Measurements from ENCODE around the gene CENPX. TPM values are rescaled to one million over a fixed set of nuclear protein-coding genes. Genes with fewer than 3 reads are reported as not detected.

The CENPX gene
- polyA plus RNA-seq, 2 donors = 86.8 to 117 TPM

GRCh38 chr17:82049521-82049971, 26.9 kb upstream of the CENPX start:
- H3K9me3 ChIP-seq (ENCODE audit: control insufficient read depth in 2 of 2, insufficient read depth in 1 of 2, low read depth in 1 of 2, low read length in 1 of 2) = no peaks in the 10 kb centered on the region
- H3K36me3 ChIP-seq (ENCODE audit: control insufficient read depth in 2 of 2, insufficient read depth in 2 of 2, low read length in 1 of 2) = peaks cover 4 to 38% of the 10 kb centered on the region in 2 donors
- no peaks in the 10 kb centered on the region for H3K27me3 ChIP-seq (ENCODE audit: control insufficient read depth in 1 of 2, insufficient read depth in 2 of 2, low read length in 2 of 2)
- peaks cover 10 to 20% of the 10 kb centered on the region in 2 donors for H3K4me1 ChIP-seq (ENCODE audit: control insufficient read depth in 2 of 2, insufficient read depth in 2 of 2, low read length in 1 of 2)
- no peak overlapping the region for H3K27ac ChIP-seq (ENCODE audit: low read depth in 2 of 2, low read length in 1 of 2)
- H3K4me3 ChIP-seq (ENCODE audit: low read depth in 1 of 2, low read length in 2 of 2) = no peak overlapping the region
- WGBS, 2 donors = 83 to 88% methylated on average over 16 of the region's 16 CpGs

- peaks cover 3 to 34% of the 10 kb centered on the region in 2 donors for H3K36me3 ChIP-seq (ENCODE audit: control insufficient read depth in 2 of 2, insufficient read depth in 2 of 2, low read length in 1 of 2)
- H3K4me1 ChIP-seq (ENCODE audit: control insufficient read depth in 2 of 2, insufficient read depth in 2 of 2, low read length in 1 of 2) = peaks cover 10 to 20% of the 10 kb centered on the region in 2 donors
- H3K4me3 ChIP-seq (ENCODE audit: low read depth in 1 of 2, low read length in 2 of 2) = no peak overlapping the region
- no peaks in the 10 kb centered on the region for H3K27me3 ChIP-seq (ENCODE audit: control insufficient read depth in 1 of 2, insufficient read depth in 2 of 2, low read length in 2 of 2)
- 81 to 85% methylated on average over 8 of the region's 8 CpGs for WGBS, 2 donors
- H3K27ac ChIP-seq (ENCODE audit: low read depth in 2 of 2, low read length in 1 of 2) = no peak overlapping the region
- no peaks in the 10 kb centered on the region for H3K9me3 ChIP-seq (ENCODE audit: control insufficient read depth in 2 of 2, insufficient read depth in 1 of 2, low read depth in 1 of 2, low read length in 1 of 2)
These were observed 26.4 kb upstream of the CENPX start for GRCh38 chr17:82049106-82049505.

GRCh38 chr17:82048571-82048971, 25.9 kb upstream of the CENPX start:
- peaks cover 0 to 28% of the 10 kb centered on the region in 2 donors for H3K36me3 ChIP-seq (ENCODE audit: control insufficient read depth in 2 of 2, insufficient read depth in 2 of 2, low read length in 1 of 2)
- H3K27ac ChIP-seq (ENCODE audit: low read depth in 2 of 2, low read length in 1 of 2) = no peak overlapping the region
- 89 to 93% methylated on average over 20 of the region's 20 CpGs for WGBS, 2 donors
- no peak overlapping the region for H3K4me3 ChIP-seq (ENCODE audit: low read depth in 1 of 2, low read length in 2 of 2)
- H3K4me1 ChIP-seq (ENCODE audit: control insufficient read depth in 2 of 2, insufficient read depth in 2 of 2, low read length in 1 of 2) = peaks cover 10 to 20% of the 10 kb centered on the region in 2 donors
- no peaks in the 10 kb centered on the region for H3K9me3 ChIP-seq (ENCODE audit: control insufficient read depth in 2 of 2, insufficient read depth in 1 of 2, low read depth in 1 of 2, low read length in 1 of 2)
- no peaks in the 10 kb centered on the region for H3K27me3 ChIP-seq (ENCODE audit: control insufficient read depth in 1 of 2, insufficient read depth in 2 of 2, low read length in 2 of 2)

GRCh38 chr17:82047914-82048570, 25.4 kb upstream of the CENPX start:
- H3K36me3 ChIP-seq (ENCODE audit: control insufficient read depth in 2 of 2, insufficient read depth in 2 of 2, low read length in 1 of 2) = peaks cover 0 to 24% of the 10 kb centered on the region in 2 donors
- WGBS, 2 donors = 89 to 92% methylated on average over 25 of the region's 25 CpGs
- H3K4me1 ChIP-seq (ENCODE audit: control insufficient read depth in 2 of 2, insufficient read depth in 2 of 2, low read length in 1 of 2) = peaks cover 9 to 18% of the 10 kb centered on the region in 2 donors
- no peaks in the 10 kb centered on the region for H3K27me3 ChIP-seq (ENCODE audit: control insufficient read depth in 1 of 2, insufficient read depth in 2 of 2, low read length in 2 of 2)
- no peaks in the 10 kb centered on the region for H3K9me3 ChIP-seq (ENCODE audit: control insufficient read depth in 2 of 2, insufficient read depth in 1 of 2, low read depth in 1 of 2, low read length in 1 of 2)
- H3K4me3 ChIP-seq (ENCODE audit: low read depth in 1 of 2, low read length in 2 of 2) = no peak overlapping the region
- no peak overlapping the region for H3K27ac ChIP-seq (ENCODE audit: low read depth in 2 of 2, low read length in 1 of 2)

- H3K4me3 ChIP-seq (ENCODE audit: low read depth in 1 of 2, low read length in 2 of 2) = no peak overlapping the region
- peaks cover 0 to 4% of the 10 kb centered on the region in 2 donors for H3K9me3 ChIP-seq (ENCODE audit: control insufficient read depth in 2 of 2, insufficient read depth in 1 of 2, low read depth in 1 of 2, low read length in 1 of 2)
- H3K27ac ChIP-seq (ENCODE audit: low read depth in 2 of 2, low read length in 1 of 2) = no peak overlapping the region
- no peaks in the 10 kb centered on the region for H3K27me3 ChIP-seq (ENCODE audit: control insufficient read depth in 1 of 2, insufficient read depth in 2 of 2, low read length in 2 of 2)
- 85 to 86% methylated on average over 24 of the region's 24 CpGs for WGBS, 2 donors
- peaks cover 5 to 16% of the 10 kb centered on the region in 2 donors for H3K4me1 ChIP-seq (ENCODE audit: control insufficient read depth in 2 of 2, insufficient read depth in 2 of 2, low read length in 1 of 2)
- H3K36me3 ChIP-seq (ENCODE audit: control insufficient read depth in 2 of 2, insufficient read depth in 2 of 2, low read length in 1 of 2) = peaks cover 0 to 26% of the 10 kb centered on the region in 2 donors
These were observed 24.7 kb upstream of the CENPX start for GRCh38 chr17:82047379-82047778.

GRCh38 chr17:82046903-82047302, 24.2 kb upstream of the CENPX start:
- Histone ChIP-seq H3K27me3 (ENCODE audit: control insufficient read depth in 1 of 2, insufficient read depth in 2 of 2, low read length in 2 of 2) (no peaks in the 10 kb centered on the region), H3K36me3 (ENCODE audit: control insufficient read depth in 2 of 2, insufficient read depth in 2 of 2, low read length in 1 of 2) (peaks cover 0 to 26% of the 10 kb centered on the region in 2 donors), H3K9me3 (ENCODE audit: control insufficient read depth in 2 of 2, insufficient read depth in 1 of 2, low read depth in 1 of 2, low read length in 1 of 2) (peaks cover 0 to 5% of the 10 kb centered on the region in 2 donors), H3K4me1 (ENCODE audit: control insufficient read depth in 2 of 2, insufficient read depth in 2 of 2, low read length in 1 of 2) (peaks cover 3 to 16% of the 10 kb centered on the region in 2 donors), H3K27ac (ENCODE audit: low read depth in 2 of 2, low read length in 1 of 2) (no peak overlapping the region), H3K4me3 (ENCODE audit: low read depth in 1 of 2, low read length in 2 of 2) (no peak overlapping the region)
- 89 to 94% methylated on average over 21 of the region's 21 CpGs for WGBS, 2 donors

- no peaks in the 10 kb centered on the region for H3K27me3 ChIP-seq (ENCODE audit: control insufficient read depth in 1 of 2, insufficient read depth in 2 of 2, low read length in 2 of 2)
- 69 to 71% methylated on average over 14 of the region's 14 CpGs for WGBS, 2 donors
These were observed 23.3 kb upstream of the CENPX start for GRCh38 chr17:82045936-82046484.

GRCh38 chr17:82043507-82043906, 20.8 kb upstream of the CENPX start:
- Histone ChIP-seq H3K9me3 (ENCODE audit: control insufficient read depth in 2 of 2, insufficient read depth in 1 of 2, low read depth in 1 of 2, low read length in 1 of 2) (peaks cover 0 to 5% of the 10 kb centered on the region in 2 donors), H3K4me1 (ENCODE audit: control insufficient read depth in 2 of 2, insufficient read depth in 2 of 2, low read length in 1 of 2) (peaks cover 0 to 5% of the 10 kb centered on the region in 2 donors), H3K27ac (ENCODE audit: low read depth in 2 of 2, low read length in 1 of 2) (no peak overlapping the region), H3K36me3 (ENCODE audit: control insufficient read depth in 2 of 2, insufficient read depth in 2 of 2, low read length in 1 of 2) (peaks cover 0 to 17% of the 10 kb centered on the region in 2 donors), H3K4me3 (ENCODE audit: low read depth in 1 of 2, low read length in 2 of 2) (no peak overlapping the region), H3K27me3 (ENCODE audit: control insufficient read depth in 1 of 2, insufficient read depth in 2 of 2, low read length in 2 of 2) (no peaks in the 10 kb centered on the region)
- 73 to 76% methylated on average over 16 of the region's 16 CpGs for WGBS, 2 donors

More at GRCh38 chr17:82045936-82046484, 23.3 kb upstream of the CENPX start:
- Histone ChIP-seq H3K9me3 (ENCODE audit: control insufficient read depth in 2 of 2, insufficient read depth in 1 of 2, low read depth in 1 of 2, low read length in 1 of 2) (peaks cover 0 to 5% of the 10 kb centered on the region in 2 donors), H3K4me3 (ENCODE audit: low read depth in 1 of 2, low read length in 2 of 2) (no peak overlapping the region), H3K4me1 (ENCODE audit: control insufficient read depth in 2 of 2, insufficient read depth in 2 of 2, low read length in 1 of 2) (peaks cover 3 to 16% of the 10 kb centered on the region in 2 donors), H3K27ac (ENCODE audit: low read depth in 2 of 2, low read length in 1 of 2) (no peak overlapping the region), H3K36me3 (ENCODE audit: control insufficient read depth in 2 of 2, insufficient read depth in 2 of 2, low read length in 1 of 2) (peaks cover 0 to 26% of the 10 kb centered on the region in 2 donors)

- no peak overlapping the region for H3K27ac ChIP-seq (ENCODE audit: low read depth in 2 of 2, low read length in 1 of 2)
- H3K4me1 ChIP-seq (ENCODE audit: control insufficient read depth in 2 of 2, insufficient read depth in 2 of 2, low read length in 1 of 2) = peaks cover 0 to 5% of the 10 kb centered on the region in 2 donors
- H3K9me3 ChIP-seq (ENCODE audit: control insufficient read depth in 2 of 2, insufficient read depth in 1 of 2, low read depth in 1 of 2, low read length in 1 of 2) = peaks cover 0 to 5% of the 10 kb centered on the region in 2 donors
- peaks cover 0 to 9% of the 10 kb centered on the region in 2 donors for H3K36me3 ChIP-seq (ENCODE audit: control insufficient read depth in 2 of 2, insufficient read depth in 2 of 2, low read length in 1 of 2)
- no peaks in the 10 kb centered on the region for H3K27me3 ChIP-seq (ENCODE audit: control insufficient read depth in 1 of 2, insufficient read depth in 2 of 2, low read length in 2 of 2)
- WGBS, 2 donors = 88 to 90% methylated on average over 9 of the region's 9 CpGs
- no peak overlapping the region for H3K4me3 ChIP-seq (ENCODE audit: low read depth in 1 of 2, low read length in 2 of 2)
These were observed 20.0 kb upstream of the CENPX start for GRCh38 chr17:82042649-82043048.
